ENCODE data around the gene REC8.
A peak's percentile ranks its signal among the peaks of the same experiment; 100 is the strongest.

GRCh38 chr14:24212924-24213865 is 41.3 kb downstream of the REC8 start, which contains the start of gene CHMP4A:
- TF ChIP-seq CTCF (IDR thresholded peaks at IDR 0.05) = peak in 1 of 3 donors; percentile 22
- peak; percentile 92 for TF ChIP-seq POLR2A (IDR thresholded peaks at IDR 0.05)
- no peak for TF ChIP-seq EP300 (IDR thresholded peaks at IDR 0.05)

Data from ovary (tissue), 3 donors.